ELF-1 (cell line): ENCODE measurements around the gene CISD1.

ENCODE experiments used
- DNase-seq: peaks from one replicate; pipeline ENCODE4 v3.0.0-alpha.2; 2016; ENCODE audit warnings: low read depth, low spot score

The CISD1 gene

DNA sequence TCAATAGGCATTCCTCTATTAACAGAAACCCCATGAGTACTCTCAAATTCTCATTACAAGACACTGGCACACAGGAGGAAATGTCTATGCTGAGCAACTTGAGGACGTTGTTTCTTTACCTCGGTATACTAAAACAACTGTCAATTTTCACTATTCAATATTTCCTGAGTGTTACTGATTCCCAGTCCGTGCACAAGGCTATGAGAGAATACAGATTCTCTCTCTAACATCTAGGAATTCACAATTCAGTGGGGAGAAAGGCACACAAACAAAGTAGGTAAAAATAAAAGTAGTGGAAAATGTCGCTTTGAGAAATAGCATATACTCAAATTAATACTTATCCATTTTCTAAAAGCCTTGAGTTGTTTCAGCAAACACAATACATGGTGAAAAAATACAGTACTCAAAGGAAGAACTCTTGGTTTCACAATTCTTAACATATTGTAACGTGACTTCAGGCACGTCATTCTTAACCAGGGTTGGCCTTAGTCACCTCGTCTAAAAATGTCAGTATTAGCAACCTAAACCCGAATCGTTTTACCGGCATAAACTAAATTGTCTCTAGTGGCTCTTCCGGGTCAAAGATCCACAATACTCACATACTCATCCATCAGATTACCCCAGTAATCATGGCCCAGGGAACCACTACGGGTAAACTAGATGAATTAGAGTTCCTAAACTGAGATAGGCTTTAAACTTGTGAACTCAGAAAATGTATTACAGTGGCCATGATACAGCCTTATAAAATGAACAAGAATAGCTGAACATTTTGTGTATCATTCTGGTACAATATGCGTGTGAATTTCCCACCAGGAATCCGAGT, 2.7 kb upstream of the CISD1 start:
- peak; percentile 7 for DNase-seq

DNA sequence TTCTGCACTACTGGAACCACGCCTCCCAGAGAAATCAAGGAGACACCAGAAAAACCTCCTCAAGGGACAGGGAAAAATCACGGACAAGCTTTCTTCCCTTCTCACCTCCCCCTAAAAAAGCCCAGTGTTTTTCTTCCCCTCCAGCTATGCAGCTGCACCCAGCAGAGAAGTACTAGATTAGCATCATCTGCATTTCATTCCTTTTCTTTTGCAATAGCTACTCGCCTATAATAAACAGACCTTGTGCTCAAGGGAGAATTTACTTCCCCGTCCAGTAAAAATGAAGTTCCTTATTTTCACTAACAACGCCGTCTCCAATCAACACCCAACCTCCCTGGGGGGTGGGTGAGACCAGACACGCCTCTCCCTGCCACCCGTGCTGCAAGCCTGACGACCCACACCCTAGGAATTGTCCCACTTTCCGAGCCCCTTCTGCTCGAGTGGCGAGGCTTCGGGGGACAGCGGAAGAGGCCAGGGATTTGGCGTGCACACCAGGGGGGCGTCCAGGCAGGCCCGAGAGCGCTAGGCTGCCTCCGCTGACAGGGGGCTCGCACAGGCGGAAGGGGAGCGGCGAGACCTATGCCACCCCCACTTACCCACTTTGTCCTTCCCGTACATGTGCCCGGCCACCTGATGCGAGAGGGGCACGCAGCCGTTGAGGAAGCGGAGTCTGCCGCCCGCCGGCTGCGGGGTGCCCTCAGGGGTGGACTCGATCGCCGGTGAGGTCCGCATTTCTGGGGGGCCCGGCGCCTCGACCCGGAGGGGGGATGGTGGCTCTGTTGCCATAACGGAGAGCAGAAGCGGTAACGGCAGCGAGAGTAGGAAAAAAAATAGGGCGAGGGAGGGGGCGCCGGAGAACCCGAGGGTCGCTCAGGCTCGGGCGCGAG, 1.9 kb upstream of the CISD1 start:
- DNase-seq, result peak; percentile 65

DNA sequence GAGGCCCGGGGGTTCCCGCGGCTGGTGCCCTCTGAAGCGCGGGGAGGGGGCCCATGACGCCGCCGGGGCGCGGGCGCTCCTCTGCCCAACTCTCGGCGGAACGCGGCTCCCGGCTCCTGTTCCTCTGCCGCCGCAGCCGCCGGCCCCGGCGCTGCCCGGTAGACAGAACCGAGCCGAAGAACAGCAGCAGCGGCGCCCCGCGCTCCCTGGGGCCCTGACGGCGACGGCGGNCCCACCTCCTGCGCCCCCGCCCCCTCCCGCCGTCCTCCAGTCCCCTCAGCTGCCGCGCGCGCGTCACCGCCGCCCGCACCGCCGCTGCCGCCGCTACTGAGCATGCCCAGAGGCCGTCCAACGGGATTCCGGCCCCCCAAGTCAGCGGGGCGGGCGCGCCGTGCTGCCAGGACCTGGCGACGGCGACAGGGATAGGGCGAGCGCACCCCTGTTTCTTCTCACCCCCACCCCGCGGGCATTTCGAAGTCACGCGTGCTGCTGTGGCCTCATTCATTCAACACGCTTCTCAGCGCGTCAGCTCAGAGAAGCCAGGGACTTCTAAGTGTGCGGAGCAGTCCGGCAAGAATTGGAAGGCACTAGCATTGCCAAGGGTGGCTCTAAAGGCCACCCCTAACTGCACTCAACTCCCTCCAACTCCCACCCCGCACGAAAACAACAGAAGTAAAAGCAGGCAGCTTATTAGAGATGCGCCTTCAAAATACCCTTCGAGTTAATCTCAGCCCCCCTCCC, 1.1 kb upstream of the CISD1 start, which contains the start of gene IPMK:
TSS of gene IPMK (minus strand) at position 182 of the 741 bp plus-strand sequence. CDS start 283 bp downstream, outside the sequence.
- peak; percentile 92 for DNase-seq

DNA sequence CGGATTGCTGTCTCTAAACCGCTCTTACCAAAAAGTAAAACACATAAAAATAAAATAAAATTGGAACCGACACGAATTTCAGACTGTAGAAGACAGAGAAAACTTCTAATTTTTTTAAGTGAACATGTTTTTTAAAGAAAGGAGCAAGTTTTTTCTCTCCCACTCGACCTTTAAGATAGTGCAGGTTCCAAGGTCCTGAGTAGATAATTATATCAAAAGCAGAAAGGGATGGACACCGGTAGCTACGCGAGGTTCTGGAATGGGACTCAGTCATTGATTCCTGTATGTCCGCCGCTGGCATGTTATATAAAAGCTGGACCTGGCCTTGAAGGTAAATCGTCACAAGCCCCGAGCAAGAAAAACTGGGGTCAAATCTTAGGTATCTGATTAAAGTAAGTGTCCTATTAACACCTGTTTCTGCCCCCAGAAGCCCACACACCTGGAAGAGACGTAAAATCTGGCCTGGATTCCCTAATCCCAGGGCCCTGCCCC, 462 bp upstream of the CISD1 start:
- no peak for DNase-seq

DNA sequence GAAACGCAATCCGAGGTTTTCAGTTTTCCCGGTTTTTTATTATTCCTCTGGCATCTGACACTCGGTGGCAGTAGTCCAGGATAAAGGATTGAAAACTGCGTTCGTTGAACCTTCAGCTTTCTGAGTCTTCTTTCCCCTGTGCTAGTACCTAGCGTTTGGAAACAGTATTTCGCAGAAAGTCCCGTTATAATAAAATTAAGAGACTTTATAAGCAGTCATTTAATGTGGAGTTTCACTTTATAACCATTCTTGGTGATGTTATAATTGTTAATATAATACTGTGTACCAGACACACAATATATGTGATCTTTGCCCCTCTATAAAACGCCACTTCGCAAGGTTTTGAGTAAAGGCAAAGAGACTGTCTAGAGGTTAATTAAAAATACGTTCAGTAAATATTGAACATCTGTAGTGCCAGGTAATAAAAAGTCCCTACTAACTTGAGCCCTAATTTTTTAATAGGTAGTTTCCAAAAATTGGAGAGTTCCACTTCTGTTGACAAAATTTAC, 874 bp downstream of the CISD1 start:
- DNase-seq, result no peak

DNA sequence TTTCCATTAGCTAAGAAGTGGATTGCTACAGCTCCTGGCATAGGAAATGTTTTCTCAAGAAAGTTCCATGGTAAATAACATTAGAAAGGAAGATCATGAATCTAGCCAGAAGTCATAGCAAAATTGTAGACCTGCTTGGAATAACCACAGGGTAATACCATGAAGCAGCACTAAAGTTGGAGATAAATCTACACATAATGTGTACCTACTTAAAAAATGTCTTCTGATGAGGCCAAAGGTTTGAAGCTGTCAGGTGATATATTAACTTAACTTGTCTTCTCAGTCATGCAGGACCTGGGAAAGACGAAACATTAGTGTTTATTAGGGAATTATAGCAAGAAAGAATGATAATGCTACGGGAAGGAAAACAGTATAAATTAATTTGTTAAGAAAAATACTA, 6.3 kb downstream of the CISD1 start:
- DNase-seq, result no peak

DNA sequence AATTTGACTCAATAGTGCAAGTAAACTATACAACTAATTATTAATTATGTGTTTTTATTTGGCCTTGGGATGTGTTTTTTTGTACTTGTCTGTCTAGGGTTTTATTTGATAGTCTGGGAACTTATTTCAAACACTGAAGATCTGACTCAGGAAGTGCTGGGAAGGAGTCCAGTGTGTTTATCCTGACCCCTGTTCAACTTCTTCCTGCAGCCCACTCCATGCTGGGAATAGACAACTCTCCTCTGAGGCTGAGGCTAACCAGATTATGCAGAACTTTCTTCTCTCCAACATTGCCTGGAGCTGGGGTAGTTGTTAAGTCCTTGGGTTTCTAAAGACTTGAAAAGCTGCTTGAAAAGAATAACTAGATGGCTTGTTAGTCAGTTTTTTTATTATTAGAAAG, 6.9 kb downstream of the CISD1 start:
- DNase-seq, result peak; percentile 63

DNA sequence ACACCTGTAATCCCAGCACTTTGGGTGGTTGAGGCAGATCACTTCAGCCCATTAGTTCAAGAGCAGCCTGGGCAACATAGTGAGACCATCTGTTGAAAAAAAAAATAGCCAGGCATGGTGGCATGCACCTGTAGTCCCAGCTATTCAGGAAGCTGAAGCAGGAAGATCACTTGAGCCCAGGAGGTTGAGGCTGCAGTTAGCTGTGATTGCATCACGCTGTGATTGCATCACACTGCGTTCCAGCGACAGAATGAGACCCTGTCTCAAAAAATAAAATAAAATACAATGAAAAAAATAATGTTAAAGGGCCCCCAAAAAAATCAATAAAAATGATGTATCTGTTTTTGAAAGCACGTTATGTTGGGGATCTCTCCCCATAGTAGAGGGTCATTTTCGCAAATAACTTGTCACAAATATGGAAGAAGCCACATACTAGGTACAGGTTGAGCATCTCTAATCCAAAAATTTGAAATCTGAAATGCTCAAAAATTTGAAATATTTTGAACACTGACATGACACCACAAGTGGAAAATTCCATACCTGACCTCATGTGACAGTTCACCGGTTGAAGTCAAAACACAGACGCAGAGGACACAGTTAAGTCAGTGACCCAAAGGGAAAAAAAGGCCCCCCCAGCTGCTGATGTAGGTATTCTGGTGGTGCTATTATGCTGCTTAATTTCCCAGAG, 9.5 kb downstream of the CISD1 start:
- DNase-seq, result no peak

DNA sequence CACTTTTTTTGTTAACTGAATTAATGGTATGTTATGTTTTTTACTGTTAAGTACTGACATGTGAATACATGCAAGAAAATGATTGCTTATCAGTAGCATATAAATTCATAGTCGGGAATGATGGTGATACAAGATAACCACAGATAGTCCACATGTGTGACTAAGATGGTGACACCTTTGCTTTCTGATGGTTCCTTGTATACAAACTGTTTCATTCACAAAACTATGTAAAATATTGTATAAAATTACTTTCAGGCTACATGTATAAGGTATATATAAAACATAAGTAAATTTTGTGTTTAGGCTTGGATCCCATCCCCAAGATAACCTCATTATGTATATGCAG, 10.0 kb downstream of the CISD1 start:
- no peak for DNase-seq

DNA sequence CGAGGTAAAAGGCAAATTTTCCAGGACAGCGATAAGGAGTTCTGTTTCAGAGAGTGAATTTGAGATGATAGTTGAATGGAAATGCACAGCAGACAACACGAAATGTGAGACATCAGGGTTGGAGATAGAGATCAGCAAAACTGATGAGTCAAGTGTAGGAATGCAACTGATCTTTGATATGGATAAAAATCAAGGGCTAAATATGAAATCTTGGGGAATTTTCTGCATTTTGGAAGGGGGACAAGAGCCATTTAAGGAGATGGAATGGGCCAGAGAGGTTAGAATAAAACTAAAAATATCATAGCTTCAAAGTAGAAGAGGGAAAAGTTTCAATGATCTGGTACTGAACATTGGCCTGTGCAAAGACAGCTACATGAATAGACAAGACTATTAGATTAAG, 11.5 kb downstream of the CISD1 start:
- DNase-seq, result no peak

DNA sequence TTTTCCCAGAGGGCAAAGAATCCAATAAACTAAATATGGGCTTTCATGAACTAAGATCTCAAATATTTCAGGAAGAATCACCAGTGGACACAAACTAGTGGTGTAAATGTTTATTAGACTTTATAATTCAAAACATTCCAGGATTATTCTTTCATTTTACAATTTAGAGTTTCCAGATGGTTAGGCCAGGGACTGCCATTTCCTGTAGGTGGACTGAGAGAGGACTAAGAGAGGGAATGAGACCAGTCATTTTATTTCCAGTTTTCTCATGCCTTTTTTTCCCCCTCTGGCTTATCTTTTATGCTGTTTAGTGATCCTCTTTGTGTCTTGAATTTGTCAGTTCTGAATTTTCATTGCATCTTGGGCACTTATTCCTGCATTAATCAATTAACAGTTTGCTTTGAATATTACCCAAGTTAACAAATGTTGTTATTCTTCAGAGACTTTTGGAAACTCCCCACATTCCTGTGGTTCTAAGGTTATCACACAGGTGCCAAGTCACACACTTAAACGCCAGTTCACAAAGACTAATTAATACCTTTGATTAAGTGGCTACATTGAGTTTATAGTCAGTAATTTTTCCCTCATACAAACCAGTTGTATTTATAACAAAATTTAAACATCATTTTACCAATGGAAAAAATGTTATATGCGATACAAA, 12.3 kb downstream of the CISD1 start:
- DNase-seq, result no peak

DNA sequence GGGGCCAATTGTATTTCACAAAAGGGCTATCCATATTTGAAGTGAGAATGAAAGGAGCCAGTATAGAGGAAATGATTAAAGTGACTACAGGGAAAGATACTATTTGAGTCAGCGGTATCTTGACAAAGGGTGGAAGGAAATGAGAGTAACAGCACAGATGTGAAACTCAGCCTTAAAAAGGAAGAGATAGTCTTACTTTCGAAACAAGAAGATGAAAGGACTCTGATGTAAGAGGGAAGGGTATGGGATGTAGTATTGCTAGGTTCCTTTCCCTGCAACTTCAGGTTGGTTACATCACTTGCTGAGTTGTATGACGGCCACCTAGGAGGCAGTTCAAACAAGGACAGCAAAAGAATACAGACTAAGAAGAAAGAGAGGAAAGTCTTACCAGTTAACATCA, 13.7 kb downstream of the CISD1 start:
- no peak for DNase-seq

DNA sequence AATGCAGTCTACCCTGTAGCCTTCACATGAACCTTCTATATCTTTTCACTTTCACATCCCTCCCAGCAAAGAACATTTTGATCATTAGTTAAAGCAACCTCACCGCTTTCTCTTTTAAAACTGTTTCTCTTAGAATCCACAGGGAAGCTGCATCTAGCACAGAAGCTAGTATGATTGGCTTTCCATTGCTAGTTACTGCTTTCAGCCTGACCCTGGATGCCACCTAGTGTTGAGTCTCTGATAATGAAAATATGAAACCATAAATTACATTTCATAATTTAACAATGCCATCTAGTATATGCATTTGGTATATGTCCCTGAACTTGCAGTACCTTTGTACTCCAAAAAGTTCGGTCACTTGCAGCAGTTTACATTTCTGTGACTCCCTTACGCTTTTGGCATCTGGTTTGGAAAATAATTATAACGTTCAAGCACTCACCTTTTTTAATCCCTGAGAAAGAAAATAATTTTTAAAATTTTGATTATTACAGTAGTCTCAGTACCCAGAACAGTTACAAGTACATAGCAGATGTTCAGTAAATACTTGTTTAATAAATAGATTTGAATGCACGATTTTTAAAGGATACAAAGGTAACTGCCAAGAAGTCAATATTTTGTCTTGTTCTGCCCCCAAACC, 22.7 kb downstream of the CISD1 start:
- DNase-seq, result no peak

DNA sequence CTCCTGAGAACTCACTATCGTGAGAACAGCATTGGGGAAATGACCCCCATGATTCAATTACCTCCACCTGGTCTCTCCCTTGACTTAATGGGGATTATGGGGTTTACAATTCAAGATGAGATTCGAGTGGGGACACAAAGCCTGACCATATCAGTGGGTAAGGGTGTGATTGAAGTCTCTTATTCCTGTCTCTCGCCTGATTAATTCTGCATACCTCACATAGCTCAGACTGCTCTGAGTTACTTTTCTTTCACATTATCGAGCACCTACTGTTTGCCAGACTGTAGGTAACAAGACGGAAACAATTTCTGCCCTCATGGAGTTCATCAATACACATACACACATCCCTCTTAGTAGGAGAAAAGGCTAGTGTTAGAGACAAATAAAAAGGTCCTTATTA, 25.0 kb downstream of the CISD1 start:
- DNase-seq, result no peak

DNA sequence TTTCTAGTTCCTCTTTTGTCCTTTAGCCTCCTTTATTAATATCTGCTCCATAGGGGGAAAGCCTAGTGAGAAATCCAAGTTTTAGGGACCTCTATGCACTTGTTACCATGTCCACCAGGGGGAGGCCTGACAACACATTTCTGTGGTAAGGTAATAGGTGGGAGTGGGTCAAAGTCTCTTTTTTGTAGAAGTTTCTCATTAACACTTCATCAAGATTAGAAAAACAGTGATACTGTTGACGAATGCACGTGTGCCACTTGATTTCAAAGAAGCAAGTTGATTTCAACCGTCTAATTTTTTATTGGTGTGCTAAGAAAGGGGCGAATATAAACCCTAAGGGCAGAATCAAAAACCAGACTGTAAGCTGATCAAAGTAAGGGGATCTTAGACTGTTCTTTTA, 30.6 kb downstream of the CISD1 start:
- peak; percentile 34 for DNase-seq

DNA sequence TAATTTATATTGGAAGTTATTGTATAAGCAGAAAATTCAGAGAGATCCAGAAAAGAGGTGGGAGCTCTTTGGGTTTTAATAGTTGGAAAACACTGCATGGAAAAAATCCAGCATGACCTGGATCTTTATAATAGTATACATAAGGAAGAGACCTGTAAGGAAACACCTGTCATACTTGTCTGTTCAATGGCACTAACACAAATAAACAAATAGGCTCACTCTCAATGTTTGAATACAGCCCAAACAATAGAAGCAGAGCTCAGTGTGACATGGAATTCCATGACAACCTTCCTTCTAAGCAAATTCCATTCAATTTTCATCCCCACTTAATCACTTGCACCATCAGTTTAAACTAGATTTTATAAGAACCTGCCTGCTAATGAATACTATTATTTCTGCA, 31.7 kb downstream of the CISD1 start:
- DNase-seq, result no peak

DNA sequence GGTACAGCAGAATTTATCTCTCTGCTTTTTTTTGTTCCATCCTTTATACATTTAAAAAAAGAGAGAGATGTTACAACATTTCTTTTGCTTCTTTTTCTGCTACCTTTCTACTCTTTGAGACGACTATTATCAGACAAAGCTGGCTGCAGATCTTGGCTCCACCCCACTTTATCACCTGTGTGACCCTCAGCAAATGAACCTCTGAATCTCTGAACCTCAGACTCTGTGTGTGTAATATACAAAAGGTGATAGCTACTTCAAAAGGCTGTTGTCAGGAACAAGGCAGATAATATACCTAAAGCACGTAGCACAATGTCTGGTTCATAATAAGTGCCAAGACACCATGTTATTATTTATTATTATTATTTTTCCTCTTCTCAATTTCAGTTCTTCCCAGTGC, 33.3 kb downstream of the CISD1 start:
- no peak for DNase-seq

DNA sequence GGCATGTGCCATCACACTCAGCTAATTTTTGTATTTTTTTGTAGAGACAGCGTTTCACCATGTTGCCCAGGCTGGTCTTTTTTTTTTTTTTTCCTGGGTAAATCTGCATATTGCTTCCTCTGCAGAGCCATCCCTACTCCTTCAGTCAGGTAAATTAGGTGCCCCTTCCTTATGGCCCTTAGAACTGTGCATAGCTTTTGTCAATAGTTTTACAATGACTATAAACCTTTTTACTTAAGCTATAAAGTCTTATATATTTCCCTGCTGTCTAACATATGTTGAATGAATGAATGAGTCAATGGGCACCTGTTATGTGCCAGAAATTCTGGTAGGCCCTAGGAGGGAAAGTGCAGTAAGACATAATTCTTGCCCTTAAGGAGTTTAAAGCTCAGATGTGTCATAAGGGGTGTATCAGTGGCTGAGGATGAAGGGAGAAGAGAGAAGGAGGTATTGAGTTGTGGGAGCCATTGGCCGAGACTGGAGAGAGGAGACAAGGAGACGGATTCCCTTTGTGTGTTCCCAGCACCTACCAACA, 35.2 kb downstream of the CISD1 start:
- DNase-seq, result no peak

DNA sequence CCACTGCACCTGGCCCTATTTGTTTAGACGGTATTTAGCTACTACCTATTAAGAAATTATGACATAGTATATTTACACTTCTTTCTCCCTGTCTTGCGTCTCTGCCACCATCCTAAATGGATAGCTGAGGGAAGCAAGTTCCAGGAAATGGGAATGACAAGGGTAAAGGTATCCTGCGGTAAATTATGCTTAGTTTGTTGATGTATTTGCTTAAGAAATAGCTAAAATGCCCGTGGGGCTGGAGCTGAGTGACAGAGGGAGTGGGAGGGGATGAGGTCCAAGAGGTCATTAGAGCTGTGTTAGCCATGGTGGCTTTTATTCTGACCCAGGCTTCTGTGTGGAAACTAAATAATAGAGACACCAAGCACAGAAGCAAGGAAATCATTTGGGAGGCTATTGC, 36.9 kb downstream of the CISD1 start:
- no peak for DNase-seq

DNA sequence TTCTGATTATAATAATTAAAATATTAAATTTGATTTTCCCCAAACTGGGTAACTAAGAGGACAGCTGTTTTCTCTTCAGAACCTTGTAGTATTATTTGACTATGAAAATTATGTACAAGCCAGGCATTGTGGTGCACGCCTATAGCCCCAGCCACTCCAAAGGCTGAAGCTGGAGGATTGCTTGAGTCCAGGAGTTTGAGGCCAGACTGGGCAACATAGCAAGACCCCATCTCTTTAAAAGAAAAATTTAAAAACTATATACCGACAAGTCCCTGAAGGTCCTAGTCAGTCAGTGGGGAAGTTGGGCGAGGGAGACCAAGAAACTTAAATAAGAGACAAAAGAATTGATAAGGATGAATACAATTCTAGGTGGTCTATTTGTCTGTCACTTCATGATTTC, 38.7 kb downstream of the CISD1 start:
- no peak for DNase-seq
